Subcutaneous adipose tissue (tissue), 4 donors: ENCODE results near the gene XPNPEP3. TPM values are rescaled to one million over a fixed set of nuclear protein-coding genes. Genes with fewer than 3 reads are reported as not detected.

Source experiments
- total RNA-seq, 4 donors: library from RNA; depleted of rRNA; stranded (reverse); fragments of >200 nt; gene quantifications; one replicate each; pipeline ENCODE4 v1.1.0, GENCODE V29; 2016
- TF ChIP-seq, protein P1 (sequence below): fragments of 450-650 bp; IDR thresholded peaks from one replicate; pipeline ENCODE4 v1.5.1; 2016; ENCODE audit warnings: low read depth, mild to moderate bottlenecking, control low read depth, antibody characterized with exemption, moderate library complexity

Gene XPNPEP3
- total RNA-seq, 4 donors from 2014 or later: 10.7 to 23.9 (median 13.0) TPM

DNA sequence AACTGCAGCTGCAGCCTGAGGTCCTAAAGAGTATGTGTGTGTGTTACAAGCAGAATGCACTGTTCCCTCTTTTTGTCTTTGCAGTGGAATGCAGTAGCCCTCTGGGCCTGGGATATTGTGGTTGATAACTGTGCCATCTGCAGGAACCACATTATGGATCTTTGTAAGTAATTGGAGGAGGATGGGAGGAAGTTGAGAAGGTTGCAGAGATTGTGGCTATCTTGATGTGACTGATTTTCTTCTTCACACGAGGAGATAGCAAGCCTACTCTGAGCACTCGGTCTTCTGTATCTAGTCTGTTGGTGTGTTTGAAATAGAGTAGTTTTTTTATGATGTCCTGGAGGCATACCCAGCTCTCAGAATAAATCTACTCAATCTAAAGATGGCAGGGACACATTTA lies 96.5 kb downstream of the XPNPEP3 start:
- TF ChIP-seq, protein P1, sequence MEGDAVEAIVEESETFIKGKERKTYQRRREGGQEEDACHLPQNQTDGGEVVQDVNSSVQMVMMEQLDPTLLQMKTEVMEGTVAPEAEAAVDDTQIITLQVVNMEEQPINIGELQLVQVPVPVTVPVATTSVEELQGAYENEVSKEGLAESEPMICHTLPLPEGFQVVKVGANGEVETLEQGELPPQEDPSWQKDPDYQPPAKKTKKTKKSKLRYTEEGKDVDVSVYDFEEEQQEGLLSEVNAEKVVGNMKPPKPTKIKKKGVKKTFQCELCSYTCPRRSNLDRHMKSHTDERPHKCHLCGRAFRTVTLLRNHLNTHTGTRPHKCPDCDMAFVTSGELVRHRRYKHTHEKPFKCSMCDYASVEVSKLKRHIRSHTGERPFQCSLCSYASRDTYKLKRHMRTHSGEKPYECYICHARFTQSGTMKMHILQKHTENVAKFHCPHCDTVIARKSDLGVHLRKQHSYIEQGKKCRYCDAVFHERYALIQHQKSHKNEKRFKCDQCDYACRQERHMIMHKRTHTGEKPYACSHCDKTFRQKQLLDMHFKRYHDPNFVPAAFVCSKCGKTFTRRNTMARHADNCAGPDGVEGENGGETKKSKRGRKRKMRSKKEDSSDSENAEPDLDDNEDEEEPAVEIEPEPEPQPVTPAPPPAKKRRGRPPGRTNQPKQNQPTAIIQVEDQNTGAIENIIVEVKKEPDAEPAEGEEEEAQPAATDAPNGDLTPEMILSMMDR: no peak

DNA sequence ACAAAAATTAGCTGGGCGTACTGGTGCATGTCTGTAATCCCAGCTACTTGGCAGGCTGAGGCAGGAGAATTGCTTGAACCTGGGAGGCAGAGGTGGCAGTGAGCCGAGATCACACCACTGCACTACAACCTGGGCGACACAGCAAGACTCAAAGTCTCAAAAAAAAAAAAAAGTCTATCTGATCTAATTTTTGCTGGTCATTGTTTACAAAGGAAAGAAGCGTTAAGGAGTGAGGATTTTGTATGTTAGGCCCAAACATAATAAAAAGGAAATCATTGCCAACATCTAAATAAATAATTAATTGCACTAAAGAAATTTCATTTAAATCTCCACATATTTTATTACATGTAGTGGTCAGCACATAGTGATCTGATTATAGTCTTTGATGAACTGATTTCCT lies 97.2 kb downstream of the XPNPEP3 start:
- TF ChIP-seq, protein P1: no peak

DNA sequence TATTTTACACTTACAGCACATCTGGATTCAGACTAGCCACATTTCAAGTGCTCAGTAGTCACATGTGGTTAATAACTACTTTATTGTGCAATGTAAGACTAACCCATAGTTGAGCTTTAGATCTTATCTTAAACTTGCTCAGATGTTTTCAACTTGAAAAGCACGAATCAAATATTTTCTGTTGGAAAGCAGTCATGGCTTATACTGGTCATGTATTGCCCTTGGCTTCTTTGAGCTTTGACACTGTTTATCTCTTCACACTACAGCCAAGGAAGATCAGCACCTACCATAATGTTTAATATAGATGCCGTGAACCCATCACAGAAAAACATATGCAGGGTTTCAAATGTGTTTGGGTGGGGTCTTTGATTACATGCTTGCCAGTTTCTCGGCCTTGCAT lies 98.6 kb downstream of the XPNPEP3 start:
- TF ChIP-seq, protein P1: no peak

DNA sequence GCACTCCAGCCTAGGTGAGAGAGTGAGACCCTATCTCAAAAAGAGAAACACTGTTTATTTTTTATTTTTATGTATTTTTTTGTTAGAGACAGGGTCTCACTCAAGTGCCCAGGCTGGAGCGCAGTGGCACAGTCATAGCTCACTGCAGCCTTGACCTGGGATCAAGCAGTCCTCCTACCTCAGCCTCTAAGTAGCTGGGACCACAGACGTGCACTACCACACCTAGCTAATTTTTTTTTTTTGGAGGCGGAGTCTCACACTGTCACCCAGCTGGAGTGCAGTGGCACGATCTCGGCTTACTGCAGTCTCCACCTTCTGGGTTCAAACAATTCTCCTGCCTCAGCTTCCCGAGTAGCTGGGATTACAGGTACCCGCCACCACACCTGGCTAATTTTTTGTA lies 100.7 kb downstream of the XPNPEP3 start:
- TF ChIP-seq, protein P1: no peak

DNA sequence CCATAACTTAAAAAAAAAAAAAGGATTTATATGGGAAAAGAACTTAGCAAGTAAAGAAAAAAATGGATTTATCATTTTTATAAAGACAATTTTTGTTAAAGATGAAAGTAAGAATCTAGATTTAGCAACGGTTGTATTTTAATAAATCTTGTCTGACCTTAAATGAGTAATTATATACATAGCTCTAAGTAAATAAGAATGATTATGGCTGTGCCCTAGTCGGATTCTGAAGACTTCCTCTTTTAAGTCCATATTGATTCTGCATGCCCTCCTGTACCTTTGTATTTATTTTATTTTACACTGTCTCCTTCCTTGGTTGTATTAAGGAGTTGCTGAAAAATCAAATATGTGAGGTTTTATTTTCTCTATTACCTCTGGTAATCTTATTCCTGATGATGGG lies 101.4 kb downstream of the XPNPEP3 start:
- TF ChIP-seq, protein P1: no peak

DNA sequence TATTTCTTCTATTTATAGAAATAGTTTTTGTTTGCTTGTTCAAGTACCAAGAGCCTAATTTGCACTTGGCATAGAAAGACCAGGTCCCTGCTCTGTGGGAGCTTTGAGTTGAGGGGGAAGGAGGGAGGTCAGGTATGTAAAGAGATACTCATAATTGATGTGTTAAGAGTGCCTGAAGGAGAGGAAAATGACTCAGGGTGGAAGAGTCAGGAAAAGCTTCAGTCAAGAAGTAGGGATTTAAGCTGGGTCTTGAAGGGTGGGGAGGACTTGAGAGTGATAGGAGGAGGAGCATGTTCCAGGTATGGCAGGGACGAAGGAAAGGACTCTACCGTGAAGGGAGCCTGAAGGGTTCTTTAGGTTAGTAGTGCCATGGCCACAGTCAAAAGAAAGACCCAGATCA lies 103.2 kb downstream of the XPNPEP3 start:
- TF ChIP-seq, protein P1: no peak

DNA sequence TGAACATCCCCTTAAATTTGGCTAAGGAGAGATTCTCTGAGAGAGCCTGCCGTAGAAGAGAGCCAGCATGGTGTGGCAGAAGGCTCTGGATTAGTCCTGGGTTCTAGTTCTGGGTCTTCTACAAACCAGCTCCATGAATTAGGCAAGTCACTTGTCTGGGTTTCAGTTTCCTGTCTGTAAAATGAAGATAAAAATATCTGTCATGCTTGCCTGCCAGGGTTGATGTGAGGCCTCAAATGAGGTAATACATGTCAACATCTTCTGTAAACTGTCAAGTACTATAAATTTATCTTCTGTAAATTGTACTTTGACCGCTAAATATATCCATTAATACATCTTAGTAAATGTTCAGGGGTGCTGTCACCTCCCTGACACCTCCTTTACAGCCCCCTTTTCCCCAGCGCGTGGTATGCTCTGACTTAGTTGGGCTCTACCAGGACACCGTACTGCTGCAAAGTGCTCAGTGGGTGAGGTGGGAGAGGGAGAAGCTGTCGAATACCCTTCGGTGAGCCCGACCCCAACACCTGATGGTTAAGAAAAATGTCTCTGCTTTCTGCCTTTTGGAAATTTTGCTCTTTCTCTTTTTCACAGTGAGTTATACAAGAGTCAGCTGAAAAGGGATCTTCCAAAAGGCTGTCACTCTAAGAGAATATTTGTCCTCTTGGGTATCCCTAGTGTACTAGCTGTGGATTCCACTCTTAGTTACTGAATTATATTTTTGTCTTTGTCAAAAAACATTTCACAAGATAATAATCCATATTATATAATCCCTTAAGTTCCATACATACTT lies 109.2 kb downstream of the XPNPEP3 start:
- TF ChIP-seq, protein P1: no peak
